Omental fat pad (tissue), 4 donors: ENCODE results near the gene BEGAIN. TPM values are rescaled to one million over a fixed set of nuclear protein-coding genes. Genes with fewer than 3 reads are reported as not detected.
A peak's percentile ranks its signal among the peaks of the same experiment; 100 is the strongest.

Experiments
- ATAC-seq: fragments of 150-250 bp; one replicate; pipeline ENCODE4 v1.9.1; 2016; ENCODE audit warnings: mild to moderate bottlenecking, moderate library complexity; ENCODE audit not compliant: low FRiP score
- DNase-seq: peaks from one replicate; pipeline ENCODE4 v3.0.0-alpha.2; 2019; ENCODE audit warnings: low spot score
- total RNA-seq, 4 donors: library from RNA; depleted of rRNA; stranded (reverse); fragments of >200 nt; gene quantifications; one replicate each; pipeline ENCODE4 v1.1.0, GENCODE V29; 2016
- TF ChIP-seq, protein P1 (sequence below), 3 donors: fragments of 450-650 bp; IDR thresholded peaks; one replicate each; pipeline ENCODE4 v1.5.1; 2016 to 2017; ENCODE audit warnings: antibody characterized with exemption in 3 of 3, mild to moderate bottlenecking in 3 of 3, moderate library complexity in 2 of 3

The BEGAIN gene
- total RNA-seq, 4 donors from 2014 or later = 1.0 to 8.6 (median 1.6) TPM

DNA sequence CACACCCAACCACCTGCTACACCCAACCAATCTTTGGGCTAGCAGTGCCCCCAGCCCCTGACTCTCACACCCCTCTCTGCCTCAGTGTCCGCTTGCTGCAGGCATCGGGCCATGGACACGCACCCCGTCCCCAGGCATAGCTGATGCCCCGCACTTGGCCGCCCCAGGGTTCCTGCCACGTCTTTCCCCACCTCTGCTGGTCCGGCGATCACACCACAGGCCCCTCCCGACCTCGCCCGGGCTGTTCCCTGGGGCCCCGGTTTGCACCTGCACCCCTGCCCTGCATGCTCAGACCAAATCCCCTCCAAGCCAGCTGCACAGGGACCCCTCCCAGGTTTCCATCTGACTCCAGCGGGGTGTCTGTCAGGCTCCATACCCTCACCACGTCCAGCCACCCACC, 38.3 kb downstream of the BEGAIN start:
- ATAC-seq (no peak), DNase-seq (no peak)
- TF ChIP-seq, protein P1, sequence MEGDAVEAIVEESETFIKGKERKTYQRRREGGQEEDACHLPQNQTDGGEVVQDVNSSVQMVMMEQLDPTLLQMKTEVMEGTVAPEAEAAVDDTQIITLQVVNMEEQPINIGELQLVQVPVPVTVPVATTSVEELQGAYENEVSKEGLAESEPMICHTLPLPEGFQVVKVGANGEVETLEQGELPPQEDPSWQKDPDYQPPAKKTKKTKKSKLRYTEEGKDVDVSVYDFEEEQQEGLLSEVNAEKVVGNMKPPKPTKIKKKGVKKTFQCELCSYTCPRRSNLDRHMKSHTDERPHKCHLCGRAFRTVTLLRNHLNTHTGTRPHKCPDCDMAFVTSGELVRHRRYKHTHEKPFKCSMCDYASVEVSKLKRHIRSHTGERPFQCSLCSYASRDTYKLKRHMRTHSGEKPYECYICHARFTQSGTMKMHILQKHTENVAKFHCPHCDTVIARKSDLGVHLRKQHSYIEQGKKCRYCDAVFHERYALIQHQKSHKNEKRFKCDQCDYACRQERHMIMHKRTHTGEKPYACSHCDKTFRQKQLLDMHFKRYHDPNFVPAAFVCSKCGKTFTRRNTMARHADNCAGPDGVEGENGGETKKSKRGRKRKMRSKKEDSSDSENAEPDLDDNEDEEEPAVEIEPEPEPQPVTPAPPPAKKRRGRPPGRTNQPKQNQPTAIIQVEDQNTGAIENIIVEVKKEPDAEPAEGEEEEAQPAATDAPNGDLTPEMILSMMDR (IDR thresholded peaks at IDR 0.05) = no peak

DNA sequence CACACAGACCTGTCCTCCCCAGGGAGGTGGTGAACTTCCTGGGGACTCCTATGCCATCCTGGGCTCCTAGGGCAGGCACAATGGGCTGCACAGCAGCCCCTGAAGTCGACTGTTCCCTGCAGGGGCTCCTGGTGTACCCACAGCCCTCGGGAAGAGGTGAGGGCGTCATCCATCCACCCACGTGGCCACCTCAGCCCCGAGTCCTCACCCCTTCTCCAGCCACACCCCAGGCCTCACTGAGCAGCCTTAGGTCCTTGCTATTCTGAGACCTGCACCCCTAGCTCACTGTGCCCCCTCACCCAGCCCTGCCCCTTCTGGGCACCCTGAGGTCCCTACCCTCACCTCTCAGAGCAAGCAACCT, 38.9 kb downstream of the BEGAIN start:
- DNase-seq = no peak
- TF ChIP-seq, protein P1 (IDR thresholded peaks at IDR 0.05) = no peak
- no peak for ATAC-seq

DNA sequence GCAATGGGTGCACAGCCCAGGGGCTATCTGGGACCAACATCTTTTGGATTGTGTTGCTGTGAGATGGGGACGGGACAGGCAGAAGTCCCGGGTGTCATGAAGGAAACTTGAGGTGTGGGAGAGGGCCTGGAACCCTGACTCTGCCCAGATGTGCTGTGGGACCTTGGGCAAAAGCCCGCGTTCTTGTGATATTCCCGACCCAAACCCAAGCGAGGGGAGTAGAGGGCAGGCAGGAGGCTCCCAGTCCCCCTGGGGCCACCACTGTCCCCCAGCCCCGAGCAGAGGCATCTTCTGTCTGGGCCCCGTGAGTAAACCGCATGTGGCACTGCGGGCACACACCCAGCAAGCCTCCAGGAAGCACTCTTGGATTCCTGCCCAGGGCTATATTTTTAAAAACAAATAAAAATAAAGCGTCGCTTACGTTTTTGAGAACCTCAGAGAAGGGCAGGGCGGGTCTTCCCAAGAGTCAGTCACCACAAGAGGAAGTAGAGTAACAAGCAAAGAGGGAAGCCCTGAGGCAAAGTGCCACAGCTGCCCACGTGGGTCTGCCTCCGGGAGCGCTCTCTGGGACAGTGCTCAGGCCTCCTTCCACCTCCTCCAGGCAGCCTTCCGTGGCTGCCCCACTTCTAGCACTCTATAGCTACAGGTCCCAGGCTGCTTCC, 39.5 kb downstream of the BEGAIN start:
- ATAC-seq (no peak), DNase-seq (peak; percentile 29)
- TF ChIP-seq, protein P1 (IDR thresholded peaks at IDR 0.05) = no peak

DNA sequence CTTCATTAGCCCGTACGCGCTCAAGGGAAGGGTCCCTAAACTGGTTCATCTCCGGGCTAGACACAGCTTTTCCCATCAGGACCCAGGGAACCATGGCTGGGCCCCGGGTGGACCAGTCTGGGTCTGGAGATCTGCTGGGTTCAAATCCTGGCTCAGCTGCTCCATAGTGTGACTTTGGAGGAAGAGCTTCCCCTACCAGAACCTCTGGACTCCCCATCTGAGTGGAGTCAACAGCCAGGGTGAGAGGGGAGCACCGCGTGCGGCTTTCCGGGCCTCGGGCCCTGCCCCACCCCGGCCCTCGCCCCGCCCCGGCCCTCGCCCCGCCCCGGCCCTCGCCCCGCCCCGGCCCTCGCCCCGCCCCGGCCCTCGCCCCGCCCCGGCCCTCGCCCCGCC, 41.2 kb downstream of the BEGAIN start:
- TF ChIP-seq, protein P1 (IDR thresholded peaks at IDR 0.05) = no peak
- ATAC-seq (no peak), DNase-seq (no peak)

DNA sequence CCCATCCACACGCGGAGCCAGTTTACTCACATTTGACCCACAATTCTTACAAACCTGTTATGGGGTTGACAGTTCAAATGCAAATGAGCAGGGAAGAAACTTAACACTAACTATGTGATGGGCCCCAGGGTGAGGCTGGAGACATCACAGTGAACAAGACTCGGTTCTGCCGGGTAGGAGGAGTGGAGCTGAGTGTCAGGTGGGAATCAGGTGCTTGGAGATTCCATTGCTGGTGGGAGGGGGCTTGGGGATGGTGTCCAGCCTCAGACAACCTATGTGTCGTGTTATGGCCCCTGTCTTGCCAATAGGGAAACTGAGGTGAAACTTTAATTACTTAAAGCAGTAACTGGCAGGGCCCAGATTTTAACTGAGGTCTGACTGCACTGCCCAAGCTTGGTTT, 41.9 kb downstream of the BEGAIN start:
- TF ChIP-seq, protein P1 (IDR thresholded peaks at IDR 0.05) = no peak
- ATAC-seq = no peak
- no peak for DNase-seq

DNA sequence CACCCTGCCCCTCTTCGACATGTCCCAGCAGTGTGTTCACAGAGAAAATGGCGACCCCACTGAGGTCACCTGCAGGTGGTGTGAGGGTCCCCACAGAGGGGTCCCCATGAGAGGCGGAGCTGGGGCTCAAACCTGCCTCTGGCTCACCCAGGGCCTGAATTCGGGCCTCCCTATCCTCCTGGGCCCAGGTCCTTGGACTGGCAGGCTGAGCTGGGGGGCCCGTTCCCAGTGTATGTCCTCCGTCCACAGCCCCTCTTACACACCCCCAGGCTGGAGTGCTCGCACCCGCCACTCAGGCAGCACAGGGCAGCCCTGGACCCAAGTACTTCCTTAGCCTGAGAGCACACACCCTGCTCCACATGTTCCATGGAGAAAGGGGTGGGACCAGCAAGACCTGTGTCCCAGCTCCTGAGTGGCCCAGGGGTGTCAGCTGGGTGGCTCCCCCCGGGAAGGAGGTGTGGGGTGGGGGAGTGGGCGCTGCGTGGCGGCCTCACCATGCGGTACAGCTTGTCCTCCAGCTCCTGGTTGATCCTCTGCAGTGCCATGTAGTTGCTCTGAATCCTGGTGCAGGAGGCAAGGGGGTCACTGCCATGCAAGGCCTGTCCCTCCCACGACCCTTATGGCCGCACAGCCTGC, 42.6 kb downstream of the BEGAIN start:
- TF ChIP-seq, protein P1 (IDR thresholded peaks at IDR 0.05) = no peak
- no peak for DNase-seq
- ATAC-seq = no peak
